ENCODE measurements around the gene ALDOC.
A peak's percentile ranks its signal among the peaks of the same experiment; 100 is the strongest.

ALDOC gene

GRCh38 chr17:28570716-28571360, 5.9 kb downstream of the ALDOC start:
- no peaks in the 10 kb centered on the region for H3K9me3 ChIP-seq (ENCODE audit: control insufficient read depth, insufficient read depth, low read length)
- peaks cover 3% of the 10 kb centered on the region for H3K4me1 ChIP-seq (ENCODE audit: control insufficient read depth, insufficient read depth, low read length)
- H3K36me3 ChIP-seq (ENCODE audit: control insufficient read depth, insufficient read depth, low read length), result peaks cover 3% of the 10 kb centered on the region
- H3K4me3 ChIP-seq (ENCODE audit: low read depth, low read length), result peak overlapping the region; percentile 93
- peak overlapping the region; percentile 37 for H3K9ac ChIP-seq (ENCODE audit: low read depth, low read length)
- H3K27me3 ChIP-seq (ENCODE audit: control insufficient read depth, insufficient read depth, low read length), result peaks cover 19% of the 10 kb centered on the region

- no peak overlapping the region for H3K9ac ChIP-seq (ENCODE audit: low read depth, low read length)
- H3K9me3 ChIP-seq (ENCODE audit: control insufficient read depth, insufficient read depth, low read length), result no peaks in the 10 kb centered on the region
- H3K4me3 ChIP-seq (ENCODE audit: low read depth, low read length), result no peak overlapping the region
- H3K27me3 ChIP-seq (ENCODE audit: control insufficient read depth, insufficient read depth, low read length), result peaks cover 16% of the 10 kb centered on the region
- no peaks in the 10 kb centered on the region for H3K4me1 ChIP-seq (ENCODE audit: control insufficient read depth, insufficient read depth, low read length)
- peaks cover 3% of the 10 kb centered on the region for H3K36me3 ChIP-seq (ENCODE audit: control insufficient read depth, insufficient read depth, low read length)
Observed at GRCh38 chr17:28569446-28569845, 7.2 kb downstream of the ALDOC start.

GRCh38 chr17:28567604-28568003, 9.1 kb downstream of the ALDOC start:
- no peak overlapping the region for H3K9ac ChIP-seq (ENCODE audit: low read depth, low read length)
- H3K4me1 ChIP-seq (ENCODE audit: control insufficient read depth, insufficient read depth, low read length), result no peaks in the 10 kb centered on the region
- H3K36me3 ChIP-seq (ENCODE audit: control insufficient read depth, insufficient read depth, low read length), result peaks cover 3% of the 10 kb centered on the region
- H3K27me3 ChIP-seq (ENCODE audit: control insufficient read depth, insufficient read depth, low read length), result peaks cover 8% of the 10 kb centered on the region
- H3K4me3 ChIP-seq (ENCODE audit: low read depth, low read length), result no peak overlapping the region
- no peaks in the 10 kb centered on the region for H3K9me3 ChIP-seq (ENCODE audit: control insufficient read depth, insufficient read depth, low read length)

GRCh38 chr17:28563475-28563874, 13.2 kb downstream of the ALDOC start:
- no peak overlapping the region for H3K4me3 ChIP-seq (ENCODE audit: low read depth, low read length)
- H3K27me3 ChIP-seq (ENCODE audit: control insufficient read depth, insufficient read depth, low read length), result no peaks in the 10 kb centered on the region
- peaks cover 15% of the 10 kb centered on the region for H3K36me3 ChIP-seq (ENCODE audit: control insufficient read depth, insufficient read depth, low read length)
- no peak overlapping the region for H3K9ac ChIP-seq (ENCODE audit: low read depth, low read length)
- H3K4me1 ChIP-seq (ENCODE audit: control insufficient read depth, insufficient read depth, low read length), result no peaks in the 10 kb centered on the region
- H3K9me3 ChIP-seq (ENCODE audit: control insufficient read depth, insufficient read depth, low read length), result no peaks in the 10 kb centered on the region

GRCh38 chr17:28555022-28555421, 21.7 kb downstream of the ALDOC start:
- Histone ChIP-seq H3K9ac (ENCODE audit: low read depth, low read length) (no peak overlapping the region), H3K9me3 (ENCODE audit: control insufficient read depth, insufficient read depth, low read length) (no peaks in the 10 kb centered on the region)

GRCh38 chr17:28554565-28554964, 22.1 kb downstream of the ALDOC start:
- peaks cover 7% of the 10 kb centered on the region for H3K4me1 ChIP-seq (ENCODE audit: control insufficient read depth, insufficient read depth, low read length)
- no peaks in the 10 kb centered on the region for H3K9me3 ChIP-seq (ENCODE audit: control insufficient read depth, insufficient read depth, low read length)
- peaks cover 4% of the 10 kb centered on the region for H3K27me3 ChIP-seq (ENCODE audit: control insufficient read depth, insufficient read depth, low read length)
- no peak overlapping the region for H3K4me3 ChIP-seq (ENCODE audit: low read depth, low read length)
- H3K9ac ChIP-seq (ENCODE audit: low read depth, low read length), result no peak overlapping the region
- H3K36me3 ChIP-seq (ENCODE audit: control insufficient read depth, insufficient read depth, low read length), result peaks cover 20% of the 10 kb centered on the region

More at GRCh38 chr17:28555022-28555421, 21.7 kb downstream of the ALDOC start:
- Histone ChIP-seq H3K36me3 (ENCODE audit: control insufficient read depth, insufficient read depth, low read length) (peaks cover 20% of the 10 kb centered on the region), H3K4me3 (ENCODE audit: low read depth, low read length) (no peak overlapping the region), H3K4me1 (ENCODE audit: control insufficient read depth, insufficient read depth, low read length) (peaks cover 7% of the 10 kb centered on the region), H3K27me3 (ENCODE audit: control insufficient read depth, insufficient read depth, low read length) (peaks cover 4% of the 10 kb centered on the region)

GRCh38 chr17:28553000-28553505, 23.6 kb downstream of the ALDOC start:
- Histone ChIP-seq H3K27me3 (ENCODE audit: control insufficient read depth, insufficient read depth, low read length) (peaks cover 4% of the 10 kb centered on the region), H3K4me1 (ENCODE audit: control insufficient read depth, insufficient read depth, low read length) (peaks cover 7% of the 10 kb centered on the region), H3K9me3 (ENCODE audit: control insufficient read depth, insufficient read depth, low read length) (no peaks in the 10 kb centered on the region), H3K9ac (ENCODE audit: low read depth, low read length) (no peak overlapping the region), H3K4me3 (ENCODE audit: low read depth, low read length) (peak overlapping the region; percentile 43), H3K36me3 (ENCODE audit: control insufficient read depth, insufficient read depth, low read length) (peaks cover 15% of the 10 kb centered on the region)

GRCh38 chr17:28552176-28552999, 24.3 kb downstream of the ALDOC start, which contains the start of gene UNC119:
Gene UNC119 (minus strand): TSS chr17:28552624. CDS start chr17:28552557, 67 bp downstream.
- Histone ChIP-seq H3K4me3 (ENCODE audit: low read depth, low read length) (peak within 1 kb of the TSS; percentile 80), H3K4me1 (ENCODE audit: control insufficient read depth, insufficient read depth, low read length) (peaks cover 7% of the 10 kb centered on the region)

GRCh38 chr17:28551421-28552175, 25.1 kb downstream of the ALDOC start:
- H3K4me1 ChIP-seq (ENCODE audit: control insufficient read depth, insufficient read depth, low read length), result peaks cover 7% of the 10 kb centered on the region
- H3K9me3 ChIP-seq (ENCODE audit: control insufficient read depth, insufficient read depth, low read length), result no peaks in the 10 kb centered on the region
- peaks cover 20% of the 10 kb centered on the region for H3K36me3 ChIP-seq (ENCODE audit: control insufficient read depth, insufficient read depth, low read length)
- H3K9ac ChIP-seq (ENCODE audit: low read depth, low read length), result peak overlapping the region; percentile 37
- H3K4me3 ChIP-seq (ENCODE audit: low read depth, low read length), result peak overlapping the region; percentile 80
- H3K27me3 ChIP-seq (ENCODE audit: control insufficient read depth, insufficient read depth, low read length), result peaks cover 4% of the 10 kb centered on the region

More at GRCh38 chr17:28552176-28552999, 24.3 kb downstream of the ALDOC start, which contains the start of gene UNC119:
- H3K36me3 ChIP-seq (ENCODE audit: control insufficient read depth, insufficient read depth, low read length), result peaks cover 15% of the 10 kb centered on the region
- peak within 1 kb of the TSS; percentile 54 for H3K9ac ChIP-seq (ENCODE audit: low read depth, low read length)
- no peaks in the 10 kb centered on the region for H3K9me3 ChIP-seq (ENCODE audit: control insufficient read depth, insufficient read depth, low read length)
- peaks cover 4% of the 10 kb centered on the region for H3K27me3 ChIP-seq (ENCODE audit: control insufficient read depth, insufficient read depth, low read length)

- peaks cover 4% of the 10 kb centered on the region for H3K27me3 ChIP-seq (ENCODE audit: control insufficient read depth, insufficient read depth, low read length)
- H3K9me3 ChIP-seq (ENCODE audit: control insufficient read depth, insufficient read depth, low read length), result no peaks in the 10 kb centered on the region
- H3K4me3 ChIP-seq (ENCODE audit: low read depth, low read length), result no peak overlapping the region
- H3K4me1 ChIP-seq (ENCODE audit: control insufficient read depth, insufficient read depth, low read length), result peaks cover 7% of the 10 kb centered on the region
- no peak overlapping the region for H3K9ac ChIP-seq (ENCODE audit: low read depth, low read length)
- peaks cover 17% of the 10 kb centered on the region for H3K36me3 ChIP-seq (ENCODE audit: control insufficient read depth, insufficient read depth, low read length)
Observed at GRCh38 chr17:28550858-28551257, 25.8 kb downstream of the ALDOC start.
